Naive B cell (primary cell): ENCODE results near the gene CXCR4. TPM values are rescaled to one million over a fixed set of nuclear protein-coding genes. Genes with fewer than 3 reads are reported as not detected.

Experiments used
- ATAC-seq, 2 donors: fragments of 150-1000 bp; cut with Tn5 transposase; 2 replicates each; pipeline ENCODE4 v1.10.0; 2021; ENCODE audit warnings: low read depth in 2 of 2, mild to moderate bottlenecking in 2 of 2, moderate library complexity in 2 of 2
- DNase-seq: peaks from one replicate; pipeline ENCODE4 v3.0.0; 2022
- H3K27ac Mint-ChIP-seq, 6 donors: one replicate each; pipeline ENCODE4 v1.8.0; 2020 to 2022; ENCODE audit warnings: mild to moderate bottlenecking in 6 of 6, mixed read lengths in 6 of 6, moderate library complexity in 5 of 6, inconsistent platforms in 2 of 6
- H3K27me3 Mint-ChIP-seq, 3 donors: one replicate each; pipeline ENCODE4 v1.8.0; 2021 to 2022; ENCODE audit warnings: mixed read lengths in 3 of 3, mild to moderate bottlenecking in 1 of 3
- H3K36me3 Mint-ChIP-seq, 2 donors: one replicate each; pipeline ENCODE4 v1.8.0; 2020 to 2022; ENCODE audit warnings: mixed read lengths in 2 of 2, inconsistent platforms in 1 of 2, mild to moderate bottlenecking in 1 of 2
- H3K4me1 Mint-ChIP-seq, 3 donors: one replicate each; pipeline ENCODE4 v1.8.0; 2020 to 2022; ENCODE audit warnings: mixed read lengths in 3 of 3, inconsistent platforms in 1 of 3, mild to moderate bottlenecking in 1 of 3, moderate library complexity in 1 of 3
- H3K4me3 Mint-ChIP-seq, 8 donors: one replicate each; pipeline ENCODE4 v1.8.0; 2020 to 2022; ENCODE audit warnings: mild to moderate bottlenecking in 8 of 8, mixed read lengths in 8 of 8, moderate library complexity in 8 of 8, inconsistent platforms in 2 of 8
- H3K9me3 Mint-ChIP-seq, 7 donors: one replicate each; pipeline ENCODE4 v1.8.0; 2020 to 2022; ENCODE audit warnings: mixed read lengths in 7 of 7, mild to moderate bottlenecking in 5 of 7, inconsistent platforms in 2 of 7, moderate library complexity in 1 of 7
- polyA plus RNA-seq, 6 donors: library from polyadenylated mRNA; unstranded; fragments of 300-500 nt; fragmentation: Illumina TruSeq; gene quantifications; one replicate each; pipeline ENCODE4 v1.2.3, GENCODE V29; 2021; ENCODE audit warnings: low read depth in 6 of 6

CXCR4 gene
- polyA plus RNA-seq, 6 donors from 2014 or later = 1,969 to 4,468 (median 2,782) TPM

DNA sequence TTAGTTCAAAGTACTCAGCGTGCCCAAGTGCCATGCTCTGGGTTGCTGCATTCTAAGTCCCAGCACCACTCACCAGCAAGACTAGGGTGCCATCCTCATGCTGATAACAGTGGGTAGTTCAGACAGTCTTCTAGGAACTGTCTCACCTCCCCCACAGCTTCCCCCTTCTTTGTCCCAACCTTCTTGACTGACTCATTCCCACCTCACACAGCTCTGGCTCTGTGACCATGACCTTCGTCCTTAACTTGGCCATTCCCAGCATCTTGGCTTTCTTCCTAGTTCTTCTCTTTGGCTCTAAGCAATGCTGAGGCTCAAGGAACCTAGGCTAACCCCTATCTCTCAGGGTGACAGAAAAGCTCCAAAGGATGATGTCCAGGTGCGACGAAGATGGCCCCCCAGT, 20.0 kb upstream of the CXCR4 start:
- Mint-ChIP-seq H3K27ac (peak overlapping the region; percentile 99 to 100 (median 100)), H3K9me3 (no peaks in the 10 kb centered on the region), H3K4me3 (peak overlapping the region in 5 of 8 donors; percentile 64 to 85 (median 71)), H3K36me3 (no peaks in the 10 kb centered on the region), H3K27me3 (no peaks in the 10 kb centered on the region), H3K4me1 (peaks cover 83 to 99% (median 90%) of the 10 kb centered on the region in 3 donors)
- DNase-seq (no peak), ATAC-seq (no peak)

DNA sequence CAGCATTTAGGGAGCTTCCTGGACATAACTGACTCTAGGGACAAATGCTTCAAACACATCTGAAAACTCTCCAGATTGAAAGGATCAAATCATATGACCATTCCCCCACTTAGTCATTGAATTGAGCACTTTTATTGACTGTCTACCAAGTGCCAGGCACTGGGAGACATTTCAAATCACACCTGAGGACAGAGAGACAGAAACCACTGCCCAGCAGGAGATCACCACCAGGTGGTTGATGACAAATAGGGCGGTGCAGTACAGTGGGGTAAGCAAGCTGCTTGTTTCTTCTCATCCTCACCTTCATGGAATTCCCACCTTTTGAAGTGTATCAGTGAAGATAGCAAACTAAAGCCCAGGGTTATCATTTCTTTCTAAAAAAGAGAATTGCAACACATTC, 19.0 kb upstream of the CXCR4 start:
- Mint-ChIP-seq H3K27ac (peak overlapping the region; percentile 99 to 100 (median 100)), H3K4me1 (peaks cover 84 to 97% (median 88%) of the 10 kb centered on the region in 3 donors), H3K27me3 (no peaks in the 10 kb centered on the region), H3K36me3 (no peaks in the 10 kb centered on the region), H3K9me3 (no peaks in the 10 kb centered on the region), H3K4me3 (peak overlapping the region; percentile 68 to 89 (median 75))
- ATAC-seq (no peak), DNase-seq (no peak)

DNA sequence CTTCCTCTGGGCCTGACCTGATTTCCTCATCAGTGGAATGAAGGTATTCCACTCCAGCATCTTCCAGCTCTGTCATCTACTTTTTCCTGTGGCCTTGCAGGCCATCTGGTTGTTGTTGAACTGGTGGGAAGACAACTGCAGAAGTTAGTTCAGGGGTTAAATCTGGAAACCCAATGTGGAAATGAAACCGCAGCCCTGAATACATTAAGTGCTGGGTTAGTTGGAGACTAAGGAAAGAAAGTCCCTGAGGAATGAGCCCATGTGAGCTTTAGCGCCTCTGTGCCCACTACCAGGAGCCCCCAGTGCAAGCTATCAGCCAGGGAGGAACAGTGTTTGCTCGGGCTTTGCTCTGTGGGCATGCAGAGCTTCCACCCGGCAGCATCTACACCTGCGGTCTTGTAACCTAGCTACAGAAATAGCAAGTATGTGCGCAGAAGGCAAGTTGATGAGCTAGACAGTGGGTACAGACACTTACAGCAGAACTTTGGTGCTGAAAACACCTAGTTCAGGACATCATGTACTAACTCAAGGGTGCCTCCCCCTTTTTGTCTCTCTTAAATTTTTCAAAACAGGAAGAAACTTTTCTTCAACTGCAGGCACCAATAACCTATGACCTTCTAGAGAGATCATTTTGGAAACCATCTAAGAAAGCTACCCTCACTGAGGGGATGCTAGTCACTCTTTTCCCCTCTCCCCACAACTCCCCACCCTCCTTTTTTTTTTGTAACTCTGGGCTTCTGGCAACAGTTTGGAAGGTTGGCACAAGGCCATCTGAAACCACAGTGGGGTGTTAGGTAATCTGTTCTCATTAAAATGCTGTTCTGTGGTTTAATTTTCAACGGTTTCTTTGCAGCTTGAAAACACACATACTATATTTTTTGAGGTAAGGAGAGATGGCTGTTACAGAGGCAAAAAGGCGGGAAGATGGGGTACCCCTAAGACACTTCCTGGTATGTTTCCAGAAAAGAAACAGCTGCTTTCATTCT, 18.3 kb upstream of the CXCR4 start:
- ATAC-seq (peak; percentile 55 to 56), DNase-seq (peak; percentile 91)
- Mint-ChIP-seq H3K9me3 (no peaks in the 10 kb centered on the region), H3K4me1 (peaks cover 78 to 97% (median 89%) of the 10 kb centered on the region in 3 donors), H3K27me3 (no peaks in the 10 kb centered on the region), H3K36me3 (no peaks in the 10 kb centered on the region), H3K27ac (peak overlapping the region; percentile 99 to 100 (median 100)), H3K4me3 (peak overlapping the region; percentile 53 to 89 (median 80))

DNA sequence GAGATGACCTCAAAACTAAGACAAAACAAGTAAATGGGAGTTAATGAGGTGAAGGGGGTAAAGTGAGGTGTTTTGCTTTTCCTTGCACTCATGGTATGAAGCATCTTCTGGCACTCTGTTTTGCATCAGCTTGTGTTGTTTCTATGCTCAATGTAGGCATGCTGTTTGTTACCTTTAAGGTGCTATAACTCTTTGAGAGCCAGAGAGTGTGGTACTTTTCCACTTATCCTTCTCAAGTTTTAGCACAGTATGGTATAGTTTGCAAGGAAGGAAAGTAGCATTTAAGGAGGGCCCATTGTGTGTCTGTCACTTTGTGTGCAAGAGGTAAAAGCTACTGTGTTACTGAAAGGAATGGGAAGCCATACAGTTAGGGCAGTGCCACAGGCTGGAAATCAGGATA, 17.5 kb upstream of the CXCR4 start:
- peak overlapping the region; percentile 99 to 100 (median 100) for H3K27ac Mint-ChIP-seq
- H3K4me3 Mint-ChIP-seq = peak overlapping the region; percentile 53 to 89 (median 80)
- no peaks in the 10 kb centered on the region for H3K9me3 Mint-ChIP-seq
- H3K27me3 Mint-ChIP-seq = no peaks in the 10 kb centered on the region
- no peak for DNase-seq
- ATAC-seq = no peak
- H3K36me3 Mint-ChIP-seq = no peaks in the 10 kb centered on the region
- H3K4me1 Mint-ChIP-seq = peaks cover 81 to 98% (median 92%) of the 10 kb centered on the region in 3 donors

DNA sequence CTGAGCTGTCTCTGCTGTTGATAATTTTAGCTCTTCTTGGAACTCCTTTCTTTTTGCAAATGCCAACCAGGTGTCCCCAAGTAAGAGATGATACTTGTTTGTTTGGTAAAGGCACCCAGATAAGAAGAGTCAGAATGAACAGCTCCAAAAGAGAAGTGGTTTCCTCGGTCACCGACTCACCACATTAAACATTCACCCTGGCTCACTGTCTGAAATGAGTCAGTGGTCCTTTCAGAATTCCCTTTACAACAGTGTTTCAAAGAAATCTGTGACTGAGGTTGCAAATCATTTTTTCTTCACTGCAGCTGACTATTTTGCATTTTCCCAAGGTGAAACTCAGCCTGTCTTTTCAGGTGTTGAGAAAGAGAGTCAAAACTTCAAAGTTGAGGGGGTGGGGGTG, 16.2 kb upstream of the CXCR4 start:
- peak overlapping the region; percentile 55 to 91 (median 84) for H3K4me3 Mint-ChIP-seq
- H3K36me3 Mint-ChIP-seq = no peaks in the 10 kb centered on the region
- no peaks in the 10 kb centered on the region for H3K27me3 Mint-ChIP-seq
- H3K9me3 Mint-ChIP-seq = no peaks in the 10 kb centered on the region
- peak overlapping the region; percentile 100 for H3K27ac Mint-ChIP-seq
- no peak for ATAC-seq
- peaks cover 83 to 98% (median 92%) of the 10 kb centered on the region in 3 donors for H3K4me1 Mint-ChIP-seq
- DNase-seq = no peak

DNA sequence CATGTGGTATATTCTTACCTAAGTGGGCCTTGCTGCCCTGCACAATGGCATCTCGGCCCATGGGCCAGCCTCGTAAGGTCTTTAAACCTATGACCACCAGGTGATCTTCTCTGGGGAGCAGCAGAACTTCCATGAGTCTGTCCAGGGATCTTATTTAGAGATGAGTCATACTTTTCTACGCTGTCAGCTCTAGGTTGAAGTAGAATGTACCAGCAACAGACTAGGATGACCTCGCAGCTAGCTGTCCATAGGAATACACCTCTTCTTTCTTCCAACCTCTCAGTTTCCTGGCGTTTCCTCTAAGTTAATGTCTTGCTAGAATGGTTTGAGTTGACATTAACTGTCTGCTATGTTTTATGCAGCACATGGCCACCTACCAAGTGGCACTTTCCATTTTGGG, 15.6 kb upstream of the CXCR4 start:
- Mint-ChIP-seq H3K4me3 (peak overlapping the region; percentile 55 to 91 (median 84)), H3K9me3 (no peaks in the 10 kb centered on the region), H3K4me1 (peaks cover 85 to 98% (median 92%) of the 10 kb centered on the region in 3 donors), H3K27ac (peak overlapping the region; percentile 100), H3K27me3 (no peaks in the 10 kb centered on the region), H3K36me3 (no peaks in the 10 kb centered on the region)
- DNase-seq = no peak
- ATAC-seq = no peak

DNA sequence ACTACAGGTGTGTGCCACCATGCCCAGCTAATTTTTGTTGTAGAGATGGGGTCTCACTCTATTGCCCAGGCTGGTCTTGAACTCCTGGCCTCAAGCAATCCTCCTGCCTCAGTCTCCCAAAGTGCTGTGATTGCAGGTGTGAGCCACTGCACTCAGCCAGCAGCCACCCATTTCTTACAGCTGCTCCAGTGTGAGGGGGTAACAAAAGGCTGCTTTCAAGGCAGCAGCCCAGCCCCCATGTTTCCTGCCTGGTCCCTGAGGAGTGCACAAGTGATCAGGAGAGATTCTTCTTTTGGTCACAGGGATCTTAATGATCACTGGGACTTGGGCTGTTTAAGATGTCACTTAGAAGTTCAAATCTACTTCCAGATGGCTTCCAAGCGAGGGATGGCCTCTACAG, 15.2 kb upstream of the CXCR4 start:
- DNase-seq = no peak
- H3K4me3 Mint-ChIP-seq = peak overlapping the region; percentile 71 to 91 (median 84)
- H3K27ac Mint-ChIP-seq = peak overlapping the region; percentile 100
- H3K27me3 Mint-ChIP-seq = no peaks in the 10 kb centered on the region
- no peaks in the 10 kb centered on the region for H3K36me3 Mint-ChIP-seq
- no peaks in the 10 kb centered on the region for H3K9me3 Mint-ChIP-seq
- peaks cover 84 to 98% (median 92%) of the 10 kb centered on the region in 3 donors for H3K4me1 Mint-ChIP-seq
- no peak for ATAC-seq

DNA sequence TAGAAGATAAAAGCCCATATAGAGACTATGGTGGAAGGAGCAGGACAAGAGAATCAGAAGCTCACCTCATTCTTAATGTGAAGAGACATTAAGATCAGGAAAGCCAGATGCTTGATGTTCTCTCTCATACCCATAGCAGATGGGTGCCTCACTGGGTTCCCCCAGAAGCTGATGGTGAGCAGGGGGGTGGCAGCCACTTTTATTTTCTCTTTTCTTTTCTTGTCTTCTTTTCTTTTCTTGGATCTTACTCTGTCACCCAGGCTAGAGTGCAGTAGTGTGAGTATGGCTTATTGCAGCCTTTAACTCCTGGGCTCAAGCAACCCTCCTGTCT, 14.8 kb upstream of the CXCR4 start:
- Mint-ChIP-seq H3K4me3 (peak overlapping the region; percentile 71 to 91 (median 84)), H3K27me3 (no peaks in the 10 kb centered on the region), H3K27ac (peak overlapping the region; percentile 100), H3K4me1 (peaks cover 82 to 98% (median 91%) of the 10 kb centered on the region in 3 donors), H3K9me3 (no peaks in the 10 kb centered on the region), H3K36me3 (no peaks in the 10 kb centered on the region)
- no peak for ATAC-seq
- no peak for DNase-seq

DNA sequence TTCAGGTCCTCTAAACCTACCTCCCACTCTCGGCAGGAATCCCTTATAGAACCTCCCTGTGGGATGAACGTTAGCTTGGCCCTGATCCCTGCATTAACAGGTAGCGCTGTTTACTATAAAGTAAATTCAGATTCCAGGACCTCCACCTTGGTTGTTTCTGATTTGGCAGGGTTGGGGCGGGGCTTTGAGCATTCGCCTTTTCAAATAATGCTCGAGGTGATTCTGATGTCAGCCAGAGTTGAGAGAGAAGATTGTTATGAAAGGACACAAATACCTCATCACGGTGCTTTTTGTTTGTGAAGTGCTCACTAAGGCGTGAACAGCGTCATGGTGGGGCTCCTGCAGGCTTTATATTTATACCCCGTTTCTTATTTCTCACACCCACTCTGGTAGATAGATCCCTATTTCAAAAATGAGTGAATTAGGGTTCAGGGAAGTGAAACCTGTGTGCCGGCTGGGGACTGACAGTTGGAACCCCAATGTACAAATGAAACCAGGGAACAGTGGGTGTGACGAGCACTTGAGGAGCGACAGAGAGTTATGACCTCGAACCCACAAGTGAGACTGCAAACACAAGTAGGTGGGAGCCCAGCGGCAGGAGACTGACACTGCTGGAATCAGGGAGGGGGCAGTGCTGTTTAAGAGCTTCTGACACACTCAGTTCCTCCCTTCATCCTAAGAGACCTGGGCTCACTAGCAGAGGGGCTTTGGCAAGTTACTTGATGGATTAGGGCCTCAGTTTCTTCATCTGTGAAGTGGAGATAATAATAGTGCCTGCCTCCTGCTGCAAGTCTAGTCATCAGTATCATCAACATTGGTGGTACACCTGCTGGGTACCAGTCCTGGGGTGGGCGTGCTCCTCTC, 14.2 kb upstream of the CXCR4 start:
- peak; percentile 96 for DNase-seq
- Mint-ChIP-seq H3K27me3 (no peaks in the 10 kb centered on the region), H3K9me3 (no peaks in the 10 kb centered on the region), H3K4me1 (peaks cover 81 to 98% (median 91%) of the 10 kb centered on the region in 3 donors), H3K4me3 (peak overlapping the region; percentile 71 to 91 (median 84)), H3K36me3 (no peaks in the 10 kb centered on the region), H3K27ac (peak overlapping the region; percentile 100)
- peak; percentile 55 to 58 for ATAC-seq

DNA sequence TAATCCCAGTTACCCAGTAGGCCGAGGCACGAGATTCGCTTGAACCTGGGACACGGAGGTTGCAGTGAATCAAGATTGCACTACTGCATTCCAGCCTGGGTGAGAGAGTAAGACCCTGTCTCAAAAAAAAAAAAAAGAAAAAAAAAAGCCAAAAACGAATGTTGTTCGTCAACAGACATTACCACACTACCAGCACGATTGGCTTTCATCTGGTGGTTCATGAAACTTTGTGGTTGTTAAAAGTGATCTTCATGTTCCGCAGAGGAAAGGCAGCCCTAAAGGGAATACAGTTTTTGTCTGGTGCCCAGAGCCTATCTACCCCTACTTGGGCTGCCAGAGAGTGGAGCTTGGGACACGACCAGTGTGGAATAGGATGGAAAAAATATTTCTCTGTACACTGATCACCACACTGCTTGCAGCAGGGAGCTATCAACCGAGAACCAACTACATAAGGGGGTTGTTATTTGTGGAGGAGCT, 13.6 kb upstream of the CXCR4 start:
- Mint-ChIP-seq H3K4me1 (peaks cover 80 to 98% (median 91%) of the 10 kb centered on the region in 3 donors), H3K9me3 (no peaks in the 10 kb centered on the region), H3K4me3 (peak overlapping the region; percentile 71 to 91 (median 84)), H3K27ac (peak overlapping the region; percentile 100), H3K27me3 (no peaks in the 10 kb centered on the region), H3K36me3 (no peaks in the 10 kb centered on the region)
- DNase-seq (peak; percentile 78), ATAC-seq (peak; percentile 5 to 9)

DNA sequence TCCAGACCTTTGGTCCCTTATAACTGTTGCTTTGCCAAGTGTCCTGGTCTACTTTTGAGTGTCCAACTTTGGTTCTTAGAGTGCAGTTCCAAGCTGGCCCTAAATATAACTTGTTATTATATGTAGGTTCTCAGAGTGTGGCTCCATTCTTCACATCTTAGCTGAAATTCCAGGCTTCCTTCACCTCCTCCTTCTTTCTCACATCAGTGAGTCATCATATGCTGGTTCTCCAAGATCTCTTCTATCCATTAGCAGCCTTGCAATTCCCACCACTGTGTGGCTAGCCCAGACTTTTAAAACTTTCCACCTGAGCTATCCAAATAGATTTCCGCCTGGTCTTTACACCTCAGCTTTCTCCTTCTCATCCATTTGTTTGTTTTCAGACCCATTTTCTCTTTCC, 12.6 kb upstream of the CXCR4 start:
- Mint-ChIP-seq H3K27me3 (no peaks in the 10 kb centered on the region), H3K27ac (peak overlapping the region; percentile 100), H3K4me3 (peak overlapping the region in 7 of 8 donors; percentile 71 to 91 (median 82)), H3K9me3 (no peaks in the 10 kb centered on the region), H3K36me3 (no peaks in the 10 kb centered on the region), H3K4me1 (peaks cover 80 to 98% (median 91%) of the 10 kb centered on the region in 3 donors)
- ATAC-seq = no peak
- no peak for DNase-seq

DNA sequence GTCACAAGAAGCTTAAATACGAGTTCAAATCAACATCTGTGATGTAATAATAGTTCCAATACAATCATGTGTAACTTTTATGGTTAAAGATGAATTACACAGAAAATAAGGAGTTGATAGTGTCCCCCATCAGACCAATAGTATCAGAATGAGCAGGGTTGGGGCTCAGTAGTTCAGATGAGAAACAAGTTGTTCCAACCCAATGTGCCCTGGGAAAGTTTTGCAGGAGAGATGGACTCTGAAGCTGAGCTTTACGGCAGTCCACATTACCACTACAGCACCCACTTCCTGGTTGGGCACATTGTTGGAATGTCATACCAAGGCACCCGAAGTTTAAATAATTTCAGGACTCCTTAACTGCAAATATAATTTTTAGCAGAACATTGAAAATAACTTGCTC, 12.1 kb upstream of the CXCR4 start:
- H3K36me3 Mint-ChIP-seq = no peaks in the 10 kb centered on the region
- no peaks in the 10 kb centered on the region for H3K9me3 Mint-ChIP-seq
- H3K4me3 Mint-ChIP-seq = peak overlapping the region in 7 of 8 donors; percentile 59 to 87 (median 81)
- no peaks in the 10 kb centered on the region for H3K27me3 Mint-ChIP-seq
- H3K4me1 Mint-ChIP-seq = peaks cover 80 to 98% (median 91%) of the 10 kb centered on the region in 3 donors
- DNase-seq (no peak), ATAC-seq (no peak)
- peak overlapping the region; percentile 100 for H3K27ac Mint-ChIP-seq

DNA sequence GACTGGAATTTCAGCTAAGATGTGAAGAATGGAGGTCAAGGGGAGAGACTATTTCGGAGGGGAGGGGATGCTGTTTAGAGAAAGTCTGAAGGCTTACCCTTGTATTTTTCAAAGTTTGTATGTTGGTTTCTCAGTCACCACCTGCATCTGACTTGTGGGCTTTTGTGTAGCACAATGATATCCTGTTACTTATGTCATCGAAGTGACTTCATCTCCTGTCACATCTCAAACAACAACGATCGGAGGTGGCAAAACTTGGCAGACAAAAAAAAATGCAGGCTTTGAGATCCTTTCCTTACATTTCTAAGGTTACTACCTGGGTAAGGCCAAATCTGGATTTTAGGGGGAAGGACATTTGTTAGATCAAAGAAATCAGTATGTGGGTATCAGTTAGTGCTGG, 11.7 kb upstream of the CXCR4 start:
- Mint-ChIP-seq H3K36me3 (no peaks in the 10 kb centered on the region), H3K27ac (peak overlapping the region; percentile 100), H3K27me3 (no peaks in the 10 kb centered on the region), H3K4me1 (peaks cover 80 to 98% (median 91%) of the 10 kb centered on the region in 3 donors), H3K4me3 (peak overlapping the region; percentile 59 to 86 (median 80)), H3K9me3 (no peaks in the 10 kb centered on the region)
- ATAC-seq (peak; percentile 17 to 18), DNase-seq (peak; percentile 75)
